Islet of Langerhans (tissue), 1 donor: ENCODE results near the gene CMC2.

Experiments
- FAIRE-seq: peaks from one replicate; lab custom pipeline; 2011; peaks lifted over from hg19 to GRCh38; lab: Jason Lieb, UNC

The CMC2 gene

DNA sequence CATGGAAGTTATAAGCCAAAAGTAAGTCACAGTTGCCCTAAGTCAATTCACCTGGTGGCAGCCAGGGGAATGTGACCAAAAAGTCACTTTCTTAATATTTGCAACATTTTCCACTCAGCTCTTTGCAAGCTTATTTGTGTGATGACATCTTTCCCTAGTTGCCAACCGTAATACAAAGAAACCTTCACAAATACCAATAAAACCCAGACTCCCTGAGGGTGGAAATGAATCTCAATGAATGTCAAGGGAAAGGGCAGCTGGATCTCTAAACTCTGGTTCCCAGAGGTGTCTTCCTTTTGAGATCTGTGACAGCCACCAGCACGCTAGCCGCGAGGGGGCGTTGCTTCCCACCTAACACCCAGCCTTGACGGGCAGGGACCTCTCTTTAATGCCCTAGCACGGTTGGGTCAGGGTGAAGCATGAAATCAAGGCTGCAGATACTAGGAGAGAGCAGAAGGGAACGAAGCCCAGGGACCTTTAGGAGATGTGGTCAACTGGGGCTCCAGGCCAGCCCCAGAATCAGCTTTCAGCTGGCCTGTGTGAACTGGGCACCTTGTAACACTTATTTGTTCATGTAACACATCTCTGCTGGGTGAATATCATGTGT lies 82.2 kb downstream of the CMC2 start:
- no peak for FAIRE-seq

DNA sequence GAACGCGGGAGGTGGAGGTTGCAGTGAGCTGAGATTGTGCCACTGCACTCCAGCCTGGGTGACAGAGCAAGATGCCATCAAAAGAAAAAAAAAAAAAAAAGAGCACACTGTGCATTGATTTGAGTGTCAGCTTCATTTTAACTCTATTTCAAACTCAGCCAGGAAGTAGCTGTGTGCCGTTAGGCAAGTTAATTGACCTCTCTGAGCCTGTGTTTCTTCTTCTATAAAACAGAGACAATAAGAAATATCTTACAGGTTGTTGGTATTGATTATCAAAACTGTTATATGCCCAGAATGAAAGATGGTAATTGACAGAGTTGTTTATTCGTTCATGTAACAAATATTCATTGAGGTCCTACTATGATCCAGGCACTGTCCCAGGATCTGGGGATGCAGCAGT lies 83.3 kb downstream of the CMC2 start:
- no peak for FAIRE-seq
